Inferior parietal cortex (tissue), 1 donor: Measurements from ENCODE around the gene FXR1.
"Not testable (repeated sequence)": the region's sequence is repeated elsewhere in the genome, so short reads cannot be mapped to it uniquely, and the experiment has no call there.

ENCODE experiments used
- DNase-seq: peaks from one replicate; pipeline ENCODE4 v3.0.0-alpha.2; 2016; ENCODE audit errors: extremely low spot score

The FXR1 gene

DNA sequence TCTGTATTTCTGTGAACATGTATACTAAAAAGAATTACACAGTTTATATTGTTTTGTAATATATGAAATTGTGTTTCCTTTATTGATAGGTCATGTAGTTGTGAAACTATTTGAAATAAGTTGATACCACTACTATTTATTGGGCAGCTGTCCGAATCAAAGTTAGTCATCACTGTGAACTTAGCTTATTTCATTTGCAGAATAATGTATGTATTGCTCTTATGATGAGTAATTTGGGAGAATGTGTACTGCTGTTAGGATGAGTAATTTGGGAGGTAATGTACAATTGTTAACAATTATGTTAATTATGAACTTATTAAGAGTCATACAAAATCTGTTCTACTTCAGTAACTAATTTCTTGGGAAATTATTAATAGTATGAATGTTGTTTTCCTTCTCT lies 22.2 kb downstream of the FXR1 start:
- no peak for DNase-seq

DNA sequence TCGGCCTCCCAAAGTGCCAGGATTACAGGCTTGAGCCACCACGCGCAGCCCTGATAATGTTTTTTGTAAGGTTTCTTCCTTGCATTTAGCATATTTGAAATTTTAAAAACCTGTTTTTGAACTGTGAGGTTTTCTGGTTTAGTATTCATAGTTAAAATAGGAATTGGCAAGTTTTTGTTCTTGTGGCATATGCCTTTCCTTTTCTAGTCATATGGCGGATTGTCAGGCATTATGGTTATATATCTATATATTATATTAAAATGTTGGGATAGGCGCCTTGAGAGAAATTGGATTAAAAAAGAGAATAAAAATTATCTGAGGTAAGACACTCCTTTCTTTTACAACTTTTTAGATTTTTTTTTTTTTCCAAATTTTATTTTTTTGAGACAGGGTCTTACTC lies 28.4 kb downstream of the FXR1 start:
- no peak for DNase-seq

DNA sequence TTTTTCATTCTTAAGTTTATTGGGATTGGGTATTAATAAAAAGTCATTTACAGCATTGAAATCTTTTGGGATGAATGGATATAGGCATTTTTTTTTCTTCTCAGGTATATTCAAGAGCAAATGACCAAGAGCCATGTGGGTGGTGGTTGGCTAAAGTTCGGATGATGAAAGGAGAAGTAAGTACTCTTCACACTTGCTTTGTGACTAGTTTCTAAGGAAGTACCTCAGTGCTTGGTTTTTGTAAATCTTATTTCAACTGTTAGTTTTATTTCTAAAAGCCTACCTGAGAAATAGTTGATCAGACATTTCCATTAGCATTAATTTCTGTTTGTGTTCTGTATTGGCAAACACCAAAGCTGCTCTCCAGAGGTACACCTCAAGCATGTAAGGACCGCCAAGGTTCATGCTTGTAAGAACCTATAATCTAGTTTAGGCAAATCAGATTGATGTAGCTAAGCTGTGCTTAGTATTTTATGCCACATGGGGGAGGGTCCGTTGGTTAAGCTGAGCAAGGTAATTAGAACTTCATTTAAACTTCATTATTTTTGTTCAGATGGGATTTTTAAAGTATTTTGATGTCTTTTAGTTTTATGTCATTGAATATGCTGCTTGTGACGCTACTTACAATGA lies 35.4 kb downstream of the FXR1 start:
- no peak for DNase-seq

DNA sequence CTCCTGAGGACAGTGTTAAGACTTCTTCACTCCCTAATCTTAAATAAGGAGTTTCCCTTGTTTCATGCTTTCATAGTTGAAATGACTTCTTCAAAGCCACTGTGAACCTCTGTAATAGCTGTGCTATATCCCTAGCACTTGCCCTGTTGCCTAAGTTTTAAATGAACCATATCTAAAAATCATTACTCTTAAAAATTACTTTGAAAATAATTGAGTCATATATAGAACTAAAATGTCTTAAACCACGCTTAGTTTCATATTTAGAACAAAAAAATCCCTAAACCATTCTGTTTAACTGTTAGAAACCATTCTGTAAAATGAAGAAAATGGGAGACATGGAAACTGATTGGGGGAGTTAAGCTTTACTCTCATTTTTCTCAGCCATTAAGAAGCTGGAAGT lies 47.2 kb downstream of the FXR1 start:
- no peak for DNase-seq

DNA sequence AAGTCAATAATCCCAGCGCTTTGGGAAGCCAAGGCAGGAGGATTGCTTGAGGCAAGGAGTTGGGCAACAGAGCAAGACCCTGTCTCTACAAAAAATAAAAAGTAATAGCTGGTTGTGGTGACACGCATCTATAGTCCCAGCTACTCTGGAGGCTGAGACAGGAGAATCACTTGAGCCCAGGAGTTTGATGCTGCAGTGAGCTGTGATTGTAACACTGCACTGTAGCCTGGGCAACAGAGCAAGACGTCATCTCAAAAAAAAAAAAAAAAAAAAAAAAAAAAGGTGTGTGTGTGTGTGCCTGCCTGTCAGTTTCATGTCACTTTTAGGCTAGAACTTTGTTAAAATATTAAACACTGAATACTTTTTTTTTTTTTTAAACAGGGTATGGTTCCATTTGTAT lies 48.6 kb downstream of the FXR1 start:
- DNase-seq = no peak

DNA sequence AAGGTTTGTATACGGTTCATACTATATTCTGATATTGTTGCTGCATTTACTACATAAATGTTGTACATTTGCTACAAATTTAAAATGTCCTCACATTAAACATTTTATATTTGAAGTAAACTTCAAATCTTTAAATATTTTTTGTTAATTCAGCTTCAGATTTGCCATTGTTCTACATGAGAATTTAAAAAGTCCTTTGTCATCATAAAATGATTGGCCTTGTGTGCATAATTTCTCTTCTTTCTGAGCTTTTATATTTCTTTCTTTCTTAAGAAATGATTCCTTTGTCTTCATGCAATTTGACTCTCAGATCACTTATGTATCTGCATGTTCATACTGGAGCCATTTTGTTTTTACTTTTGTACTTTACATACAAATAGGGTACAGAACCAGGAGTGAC lies 49.1 kb downstream of the FXR1 start:
- DNase-seq = no peak

DNA sequence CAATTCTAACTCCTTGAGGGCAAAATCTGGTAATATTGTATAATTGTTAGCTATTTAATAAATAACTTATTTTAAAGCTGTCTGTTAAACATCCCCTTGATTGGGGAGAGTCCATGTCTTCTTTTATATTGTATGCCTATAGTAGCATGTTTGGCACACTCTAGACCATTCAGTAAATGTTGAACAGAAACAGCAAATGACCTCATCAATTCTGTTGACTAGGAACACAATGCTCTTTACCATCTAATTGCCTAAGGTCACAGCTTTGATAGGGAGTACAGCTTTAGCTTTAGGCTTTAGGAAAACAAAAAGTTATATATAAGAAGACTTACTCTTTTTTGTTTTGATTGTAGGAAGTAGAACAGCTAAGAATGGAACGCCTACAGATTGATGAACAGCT lies 50.1 kb downstream of the FXR1 start:
- DNase-seq = no peak

DNA sequence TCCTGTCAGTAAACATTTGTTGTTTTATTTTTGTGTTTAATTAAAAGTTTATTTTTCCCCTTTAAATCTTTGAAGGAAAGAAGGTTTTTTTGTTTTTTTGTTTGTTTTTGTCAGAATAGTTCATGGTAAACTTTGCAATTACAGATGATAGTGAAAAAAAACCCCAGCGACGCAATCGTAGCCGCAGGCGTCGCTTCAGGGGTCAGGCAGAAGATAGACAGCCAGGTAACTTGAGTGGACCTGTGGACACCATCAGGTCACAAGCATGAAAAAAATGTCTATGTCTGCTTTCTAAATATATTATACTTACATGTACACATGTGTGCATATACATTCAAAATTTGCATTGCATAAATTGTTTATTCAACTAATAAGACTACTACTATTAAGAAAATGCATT lies 58.5 kb downstream of the FXR1 start:
- no peak for DNase-seq

DNA sequence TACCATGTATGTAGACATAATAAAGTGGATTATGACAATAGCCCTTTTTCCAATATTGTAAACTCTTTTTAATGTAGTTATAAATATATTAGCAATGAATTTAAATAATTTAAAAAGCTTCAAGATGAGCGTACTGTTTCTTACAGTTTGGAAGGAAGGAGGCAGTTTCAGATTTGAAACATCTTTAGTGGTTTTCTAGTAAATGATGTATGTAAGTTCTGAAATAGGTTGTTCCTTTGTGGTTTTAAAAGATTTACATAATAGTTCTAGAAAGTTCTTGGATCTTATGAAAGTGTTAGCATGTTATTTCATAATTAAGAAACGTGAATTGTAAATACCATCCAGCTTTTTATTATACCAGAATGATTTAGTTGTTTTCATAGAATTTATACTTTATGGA lies 61.1 kb downstream of the FXR1 start:
- DNase-seq = no peak

DNA sequence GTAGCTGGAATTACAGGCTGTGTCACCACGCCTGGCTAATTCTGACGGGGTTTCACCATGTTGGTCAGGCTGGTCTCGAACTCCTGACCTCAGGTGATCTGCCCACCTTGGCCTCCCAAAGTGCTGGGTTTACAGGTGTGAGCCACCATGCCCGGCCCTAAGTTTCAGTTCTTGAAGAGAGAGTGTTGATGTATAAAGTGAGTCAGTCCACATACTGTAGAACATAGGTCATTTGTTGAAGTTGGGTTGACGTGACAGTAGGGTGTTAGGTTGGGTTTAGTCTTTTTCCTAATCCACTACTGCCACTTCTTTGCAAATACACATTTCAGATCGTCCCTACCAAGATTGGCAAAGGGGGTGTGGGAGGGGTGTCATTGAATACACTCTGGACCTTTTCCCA lies 61.8 kb downstream of the FXR1 start:
- DNase-seq = no peak

DNA sequence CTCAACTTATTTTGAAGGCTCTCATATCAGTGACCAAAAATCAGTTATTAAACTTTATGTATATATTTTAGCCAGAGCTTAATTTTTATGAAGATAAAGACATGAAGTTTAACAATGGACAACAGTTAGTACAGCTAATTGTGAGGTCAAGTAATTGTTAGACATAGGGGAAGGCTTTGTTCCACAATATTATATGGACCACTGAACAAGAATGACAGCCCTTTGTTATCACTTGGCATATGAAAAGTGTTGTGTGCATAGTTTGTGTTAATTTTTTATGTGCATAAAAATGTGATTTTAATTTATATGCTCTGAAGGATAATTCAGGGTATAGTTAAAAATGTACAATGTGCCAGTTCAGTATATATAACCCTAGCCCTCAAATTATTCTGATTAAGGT lies 65.0 kb downstream of the FXR1 start:
- no peak for DNase-seq

DNA sequence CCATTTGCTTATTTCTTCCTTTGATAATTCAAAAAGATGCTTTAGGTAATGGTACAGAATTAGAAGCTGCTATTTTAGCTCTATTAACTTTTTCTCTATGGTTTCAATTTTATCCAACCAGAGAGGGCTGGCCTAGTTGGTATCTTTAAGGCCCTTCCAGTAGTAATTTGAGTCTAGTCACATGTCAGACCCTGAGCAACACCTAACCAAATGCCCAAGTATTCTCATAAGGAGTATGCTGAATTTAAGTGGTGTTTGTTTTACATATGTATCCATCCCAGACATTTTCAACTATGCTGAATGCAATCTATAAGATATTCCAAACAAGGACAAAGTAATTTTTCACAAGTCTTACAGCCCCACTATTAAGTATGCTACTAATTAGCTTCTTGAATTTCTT lies 67.5 kb downstream of the FXR1 start:
- no peak for DNase-seq

DNA sequence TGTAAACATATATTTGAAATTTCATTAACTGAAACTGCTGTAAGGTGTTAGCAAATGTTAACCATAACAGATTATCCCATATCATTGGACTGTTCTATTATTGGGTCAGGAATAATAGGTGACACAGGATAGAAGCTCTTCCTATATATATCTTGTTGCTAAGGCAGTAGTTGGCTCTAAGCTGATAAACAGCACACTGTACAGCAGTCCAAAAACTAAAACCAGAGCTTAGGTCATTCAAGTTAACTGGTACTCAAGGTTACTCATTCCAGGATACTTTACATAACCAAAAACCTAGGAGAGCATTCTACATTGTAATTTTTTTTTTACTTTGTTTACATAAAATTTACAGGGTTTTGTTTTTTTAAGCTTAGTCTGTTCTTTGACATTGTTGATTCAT lies 68.1 kb downstream of the FXR1 start:
- DNase-seq = no peak

DNA sequence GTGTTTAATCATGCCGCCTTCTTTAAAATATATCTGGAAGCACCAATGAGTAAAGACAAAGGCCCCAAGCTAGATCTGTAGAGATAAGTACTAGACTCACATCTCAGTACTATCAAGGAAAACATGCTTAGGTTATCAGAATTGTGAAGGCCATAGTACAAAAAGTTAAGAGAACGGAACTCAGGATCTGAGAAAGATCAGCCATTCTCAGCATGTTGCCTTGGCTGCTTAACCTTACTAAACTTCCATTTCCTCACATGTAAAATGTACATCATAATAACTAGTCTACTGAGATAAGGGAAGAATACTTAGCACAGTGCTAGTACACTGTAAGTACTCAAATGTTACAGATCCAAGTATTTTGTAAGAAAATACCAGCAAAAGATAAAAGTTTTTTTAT lies 69.4 kb downstream of the FXR1 start:
- DNase-seq = no peak

DNA sequence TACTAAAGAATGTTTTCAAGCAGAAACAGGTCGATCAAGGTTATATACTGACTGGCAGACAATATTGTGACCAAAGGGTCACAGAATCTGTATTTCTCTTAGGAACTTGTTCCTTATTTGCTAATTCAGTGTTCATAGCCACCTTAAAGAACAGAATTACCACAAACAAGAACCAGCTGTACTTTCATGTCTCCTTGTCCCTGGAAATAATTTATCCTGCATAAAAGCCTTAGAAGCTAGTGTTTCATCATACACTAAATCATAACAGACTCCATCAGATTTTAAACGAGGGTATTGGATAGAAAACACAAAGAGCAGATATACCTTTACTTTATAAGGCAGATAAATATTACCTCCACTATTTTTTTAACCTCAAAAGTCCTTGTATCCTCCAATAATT lies 70.7 kb downstream of the FXR1 start:
- no peak for DNase-seq

DNA sequence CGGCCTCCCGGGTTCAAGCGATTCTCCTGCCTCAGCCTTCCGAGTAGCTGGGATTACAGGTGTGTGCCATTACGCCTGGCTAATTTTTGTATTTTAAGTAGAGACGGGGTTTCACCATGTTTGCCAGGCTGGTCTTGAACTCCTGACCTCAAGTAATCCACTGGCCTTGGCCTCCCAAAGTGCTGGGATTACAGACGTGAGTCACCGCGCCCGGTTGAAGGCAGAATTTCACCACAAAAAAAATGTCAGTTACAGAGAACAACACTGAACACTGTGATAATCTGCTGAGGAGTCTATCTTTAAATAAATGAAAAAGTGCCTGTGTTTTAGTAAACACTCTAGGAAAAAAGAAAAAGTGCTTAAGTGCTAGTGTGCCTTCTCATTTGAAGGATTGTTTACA lies 73.9 kb downstream of the FXR1 start:
- DNase-seq = not testable (repeated sequence)

DNA sequence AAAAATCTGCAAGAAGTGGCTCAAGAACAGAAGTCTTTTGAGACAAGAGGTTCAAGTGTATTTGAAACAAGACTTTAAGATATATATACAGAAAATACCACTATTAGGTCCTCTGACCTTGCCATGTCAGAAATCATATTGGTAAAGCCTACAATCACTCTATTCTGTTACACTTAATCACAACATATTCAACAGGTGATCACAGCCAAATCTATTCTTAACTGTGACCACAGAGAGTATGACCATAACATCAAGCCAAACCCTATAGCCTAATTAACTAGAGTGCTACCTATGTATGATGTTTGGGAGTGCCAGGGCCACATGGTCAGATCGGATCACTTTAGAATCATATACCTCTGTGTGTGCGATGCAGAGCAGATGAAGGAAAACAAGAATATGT lies 74.9 kb downstream of the FXR1 start:
- no peak for DNase-seq

DNA sequence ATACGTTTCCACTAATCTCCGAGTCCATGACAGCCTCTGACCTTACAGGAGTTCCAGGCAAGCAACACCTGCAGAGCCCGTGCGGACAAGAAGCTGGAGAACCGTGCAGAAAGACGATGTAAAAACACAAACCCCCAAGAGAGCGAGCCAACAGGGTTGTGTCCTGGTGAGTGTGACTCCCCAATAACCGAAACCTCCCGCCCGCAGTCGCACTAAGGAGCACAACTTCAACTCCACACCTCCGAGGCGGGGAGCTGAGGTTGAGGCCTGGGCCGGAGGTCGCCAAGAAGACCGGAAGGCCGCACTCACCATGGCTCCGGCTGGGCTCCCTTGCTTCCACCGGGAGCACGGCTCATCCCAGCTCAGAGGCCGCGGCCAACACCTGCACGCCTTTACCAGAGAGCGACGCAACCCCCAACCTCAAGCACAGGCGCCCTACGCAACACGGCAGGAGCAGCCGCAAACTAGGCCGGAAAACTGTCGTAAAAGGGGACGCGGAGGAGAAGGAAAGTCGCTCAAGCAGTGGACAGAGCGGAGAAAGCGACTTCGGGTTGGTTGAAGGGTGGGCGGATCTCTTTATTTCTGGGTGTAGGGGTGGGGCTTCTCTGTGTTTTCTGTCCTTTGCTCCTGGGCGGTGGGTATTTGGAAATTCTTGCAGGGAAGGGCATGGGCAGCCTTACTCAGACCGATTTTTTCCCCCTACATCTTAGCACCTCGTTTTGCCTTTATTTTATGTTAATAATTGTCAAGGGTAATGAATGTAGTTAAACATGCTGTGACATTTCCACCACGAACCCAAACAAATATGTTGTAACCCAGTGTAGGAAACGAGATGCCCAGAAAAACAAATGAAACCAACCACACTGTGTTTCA lies 77.1 kb downstream of the FXR1 start, which contains the start of gene DNAJC19:
Gene DNAJC19, minus strand, starts transcription at position 446 of the 873 bp plus-strand sequence. Its CDS starts 134 bp downstream, at position 312.
- DNase-seq = peak; percentile 97

DNA sequence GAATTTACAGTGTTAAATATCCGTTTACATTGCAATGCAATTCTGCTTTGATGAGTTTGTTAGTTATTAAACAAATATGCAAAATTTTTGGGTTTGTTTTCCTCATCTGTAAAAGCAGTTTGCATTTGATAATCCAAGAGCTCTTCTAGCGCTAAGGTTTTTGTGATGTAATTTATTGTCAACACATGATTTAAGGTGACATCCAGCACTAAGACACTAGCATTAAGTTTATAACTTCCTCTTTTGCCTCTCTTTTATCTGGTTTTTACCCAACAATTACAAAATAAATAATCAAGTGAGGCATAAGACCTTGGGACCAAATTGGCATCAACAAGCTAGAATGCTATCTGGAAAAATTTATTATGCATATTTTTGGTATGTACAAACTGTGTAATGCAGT lies 78.0 kb downstream of the FXR1 start:
- DNase-seq = no peak

DNA sequence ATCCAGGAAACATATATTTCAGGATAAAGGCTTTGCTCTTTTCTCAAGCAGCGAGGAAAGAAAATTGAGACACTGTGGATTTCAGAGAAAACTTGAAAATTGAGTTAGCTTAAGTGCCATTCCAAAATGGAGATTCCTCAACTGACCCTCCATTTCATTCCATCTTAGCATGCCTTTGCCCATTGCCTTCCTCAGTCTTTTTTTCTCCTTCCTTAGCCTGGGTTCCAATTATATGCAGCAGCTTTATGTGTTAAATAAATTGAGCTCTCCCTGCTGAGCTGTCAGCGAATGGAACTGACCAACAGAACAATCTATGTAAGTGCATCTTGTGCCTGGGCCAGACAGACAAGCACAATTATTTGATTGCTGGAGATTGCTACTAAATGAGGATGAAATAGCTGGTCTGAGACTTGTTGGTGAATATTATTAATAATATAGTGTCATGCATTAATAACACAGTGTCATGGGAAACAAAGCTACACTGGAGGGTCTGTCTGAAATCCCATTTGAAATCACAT lies 84.0 kb downstream of the FXR1 start:
- no peak for DNase-seq

DNA sequence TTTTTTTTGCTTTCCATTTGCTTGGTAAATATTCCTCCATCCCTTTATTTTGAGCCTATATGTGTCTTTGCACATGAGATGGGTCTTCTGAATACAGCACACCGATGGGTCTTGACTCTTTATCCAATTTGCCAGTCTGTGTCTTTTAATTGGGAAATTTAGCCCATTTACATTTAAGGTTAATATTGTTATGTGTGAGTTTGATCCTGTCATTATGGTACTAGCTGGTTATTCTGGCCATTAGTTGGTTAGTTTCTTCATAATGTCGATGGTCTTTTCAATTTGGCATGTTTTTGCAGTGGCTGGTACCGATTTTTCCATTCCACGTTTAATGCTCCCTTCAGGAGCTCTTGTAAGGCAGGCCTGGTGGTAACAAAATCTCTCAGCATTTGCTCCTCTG lies 89.9 kb downstream of the FXR1 start:
- not testable (repeated sequence) for DNase-seq

DNA sequence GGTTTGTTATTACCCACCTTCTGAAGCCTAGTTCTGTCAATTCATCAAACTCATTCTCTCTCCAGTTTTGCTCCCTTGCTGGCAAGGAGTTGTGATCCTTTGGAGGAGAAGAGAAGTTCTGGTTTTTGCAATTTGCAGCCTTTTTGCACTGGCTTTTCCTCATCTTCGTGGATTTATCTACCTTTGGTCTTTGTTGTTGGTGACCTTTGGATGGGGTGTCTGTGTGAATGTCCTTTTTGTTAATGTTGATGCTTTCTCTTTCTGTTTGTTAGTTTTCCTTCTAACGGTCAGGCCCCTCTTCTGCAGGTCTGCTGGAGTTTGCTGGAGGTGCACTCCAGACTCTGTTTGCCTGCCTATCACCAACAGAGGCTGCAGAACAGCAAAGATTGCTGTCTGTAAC lies 91.0 kb downstream of the FXR1 start:
- not testable (repeated sequence) for DNase-seq

DNA sequence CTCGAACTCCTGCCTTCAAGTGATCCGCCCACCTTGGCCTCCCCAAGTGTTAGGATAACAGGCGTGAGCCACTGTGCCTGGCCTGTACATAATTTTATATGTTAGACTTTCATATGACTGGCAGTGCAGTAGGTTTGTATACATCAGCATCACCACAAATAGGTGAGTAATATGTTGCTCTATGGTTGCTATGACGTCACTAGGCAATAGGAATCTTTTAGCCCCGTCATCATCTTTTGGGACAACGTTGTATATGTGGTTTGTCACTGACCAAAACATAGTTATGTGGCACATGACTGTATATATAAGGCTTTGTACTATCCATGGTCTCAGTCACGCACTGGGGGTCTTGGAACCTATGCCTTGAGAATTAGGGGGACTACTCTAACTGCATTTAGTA lies 94.1 kb downstream of the FXR1 start:
- DNase-seq = no peak
